Esophagus (tissue), 2 donors: ENCODE data around the gene HES7. TPM values are rescaled to one million over a fixed set of nuclear protein-coding genes. Genes with fewer than 3 reads are reported as not detected.

ENCODE experiments used
- H3K27ac ChIP-seq, 2 donors: one replicate each; pipeline ENCODE4 v1.5.1; 2013; ENCODE audit warnings: low read depth in 2 of 2, mild to moderate bottlenecking in 2 of 2, inconsistent platforms in 1 of 2, low read length in 1 of 2, moderate library complexity in 1 of 2
- H3K27me3 ChIP-seq, 2 donors: one replicate each; pipeline ENCODE4 v1.6.1; 2013; ENCODE audit warnings: low read length in 2 of 2, control low read depth in 1 of 2, mild to moderate bottlenecking in 1 of 2; ENCODE audit not compliant: insufficient read depth in 2 of 2, control insufficient read depth in 1 of 2
- H3K36me3 ChIP-seq, 2 donors: one replicate each; pipeline ENCODE4 v1.6.1; 2013; ENCODE audit warnings: low read length in 1 of 2; ENCODE audit not compliant: control insufficient read depth in 2 of 2, insufficient read depth in 2 of 2
- H3K4me1 ChIP-seq, 2 donors: one replicate each; pipeline ENCODE4 v1.6.1; 2013; ENCODE audit warnings: low read length in 1 of 2; ENCODE audit not compliant: control insufficient read depth in 2 of 2, insufficient read depth in 2 of 2
- H3K4me3 ChIP-seq, 2 donors: one replicate each; pipeline ENCODE4 v1.5.1; 2013; ENCODE audit warnings: low read length in 2 of 2, mild to moderate bottlenecking in 2 of 2, low read depth in 1 of 2, moderate library complexity in 1 of 2
- H3K9me3 ChIP-seq, 2 donors: one replicate each; pipeline ENCODE4 v1.6.1; 2013; ENCODE audit warnings: mild to moderate bottlenecking in 2 of 2, low read depth in 1 of 2, low read length in 1 of 2, moderate library complexity in 1 of 2; ENCODE audit not compliant: control insufficient read depth in 2 of 2, insufficient read depth in 1 of 2
- WGBS, 2 donors: extraction: QIAGEN DNeasy Blood & Tissue Kit; methylation state at CpG; one replicate each; pipeline ENCODE4 v1.1.7; 2013; 5-methylcytosine and 5-hydroxymethylcytosine counted together
- polyA plus RNA-seq, 2 donors: library from polyadenylated mRNA; stranded (reverse); fragments of 200-250 nt; gene quantifications; one replicate each; pipeline ENCODE4 v1.2.3, GENCODE V29; 2013
- donor health status: healthy with polysubstance abuse.
- donor health status: Bipolar disorder and iron deficiency.

The HES7 gene
- polyA plus RNA-seq, 2 donors: 0.15 to 0.24 TPM

DNA sequence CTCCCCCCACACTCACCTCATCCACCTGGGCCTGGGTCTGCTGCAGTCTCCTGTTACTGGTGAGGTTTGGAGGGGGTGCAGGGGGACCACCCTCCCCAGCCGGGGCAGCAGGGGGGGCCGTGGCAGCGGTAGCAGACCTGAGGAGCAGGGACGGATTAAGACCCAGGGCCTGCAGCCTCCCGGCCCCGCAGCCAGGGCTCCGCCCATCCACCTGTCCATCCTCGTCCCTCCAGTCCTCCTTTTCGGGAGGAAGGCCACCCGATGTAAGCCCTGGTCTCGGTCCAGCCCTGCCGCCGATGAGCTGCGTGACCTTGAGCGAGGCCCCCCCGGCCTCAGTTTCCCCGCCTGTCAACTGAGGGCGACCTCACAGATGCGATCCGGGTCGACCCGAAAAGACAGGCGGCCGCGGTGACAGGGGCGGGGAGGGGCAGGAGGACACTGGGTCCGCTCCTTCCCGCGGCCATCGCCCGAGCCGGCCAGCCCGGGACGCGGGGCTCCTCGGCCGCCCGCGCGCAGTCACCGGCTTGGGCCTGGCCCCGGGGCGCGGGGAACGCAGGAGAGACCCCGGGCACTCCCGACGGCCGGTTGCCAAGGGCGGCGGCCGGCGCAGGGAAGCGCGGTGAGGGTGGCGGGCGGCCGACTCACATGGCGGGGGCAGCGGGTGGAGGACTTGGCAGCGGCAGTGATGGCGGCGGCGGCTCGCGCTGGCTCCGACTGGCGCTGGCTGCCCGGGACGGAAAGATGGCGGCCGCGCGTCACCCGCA is 38.5 kb upstream of the HES7 start, which contains the start of gene VAMP2:
TSS of gene VAMP2 (minus strand) at position 716 of the 764 bp plus-strand sequence. CDS start at position 647, 69 bp downstream.
- H3K4me3 ChIP-seq: peak within 1 kb of the TSS; percentile 85 to 92
- 0% methylated on average over 57 to 75 of the region's 75 CpGs for WGBS, 2 donors
- no peaks in the 10 kb centered on the region for H3K9me3 ChIP-seq
- no peaks in the 10 kb centered on the region for H3K27me3 ChIP-seq
- peaks cover 3 to 24% of the 10 kb centered on the region in 2 donors for H3K4me1 ChIP-seq
- H3K27ac ChIP-seq: peak within 1 kb of the TSS; percentile 97 to 98
- H3K36me3 ChIP-seq: peaks cover 0 to 15% of the 10 kb centered on the region in 2 donors

DNA sequence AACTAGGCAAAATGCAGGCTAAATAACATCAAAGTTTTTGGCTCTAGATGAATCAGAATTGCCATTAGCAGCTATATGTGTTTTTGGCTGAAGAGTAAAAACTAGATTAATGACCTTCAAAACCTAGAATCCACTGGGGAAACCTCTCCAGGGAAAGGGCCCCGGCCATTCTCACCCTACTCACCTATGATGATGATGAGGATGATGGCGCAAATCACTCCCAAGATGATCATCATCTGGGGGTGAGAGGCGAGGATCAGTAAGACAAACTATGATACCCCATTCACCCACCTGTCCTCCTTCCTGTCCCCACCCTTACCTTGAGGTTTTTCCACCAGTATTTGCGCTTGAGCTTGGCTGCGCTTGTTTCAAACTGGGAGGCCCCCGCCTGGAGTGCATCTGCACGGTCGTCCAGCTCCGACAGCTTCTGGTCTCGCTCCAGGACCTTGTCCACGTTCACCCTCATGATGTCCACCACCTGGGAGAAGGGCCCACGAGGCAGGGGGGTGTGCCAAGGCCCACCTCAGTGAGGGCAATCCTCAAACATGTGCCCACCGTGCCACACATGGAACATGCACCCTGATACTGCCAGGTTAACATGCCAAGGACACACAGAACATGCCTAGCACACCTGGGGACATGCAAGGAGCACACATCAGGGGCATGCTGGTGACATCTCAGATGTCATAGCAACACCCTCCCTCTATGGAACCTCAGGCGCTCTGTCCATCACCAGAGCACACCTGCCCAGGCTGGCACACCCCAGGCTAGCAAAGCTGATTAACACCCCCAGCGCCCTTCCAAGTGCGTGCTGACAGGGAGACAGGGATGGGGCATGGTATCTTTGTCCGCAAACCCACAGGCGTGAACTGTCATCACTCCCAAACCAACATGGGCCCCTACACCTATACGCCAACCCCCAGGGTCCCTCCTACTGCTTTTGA is 37.7 kb upstream of the HES7 start:
- 37 to 39% methylated on average over 19 of the region's 19 CpGs for WGBS, 2 donors
- H3K27ac ChIP-seq: peak overlapping the region; percentile 97 to 98
- peak overlapping the region; percentile 85 to 92 for H3K4me3 ChIP-seq
- no peaks in the 10 kb centered on the region for H3K9me3 ChIP-seq
- peaks cover 3 to 24% of the 10 kb centered on the region in 2 donors for H3K4me1 ChIP-seq
- H3K36me3 ChIP-seq: peaks cover 0 to 15% of the 10 kb centered on the region in 2 donors
- no peaks in the 10 kb centered on the region for H3K27me3 ChIP-seq

DNA sequence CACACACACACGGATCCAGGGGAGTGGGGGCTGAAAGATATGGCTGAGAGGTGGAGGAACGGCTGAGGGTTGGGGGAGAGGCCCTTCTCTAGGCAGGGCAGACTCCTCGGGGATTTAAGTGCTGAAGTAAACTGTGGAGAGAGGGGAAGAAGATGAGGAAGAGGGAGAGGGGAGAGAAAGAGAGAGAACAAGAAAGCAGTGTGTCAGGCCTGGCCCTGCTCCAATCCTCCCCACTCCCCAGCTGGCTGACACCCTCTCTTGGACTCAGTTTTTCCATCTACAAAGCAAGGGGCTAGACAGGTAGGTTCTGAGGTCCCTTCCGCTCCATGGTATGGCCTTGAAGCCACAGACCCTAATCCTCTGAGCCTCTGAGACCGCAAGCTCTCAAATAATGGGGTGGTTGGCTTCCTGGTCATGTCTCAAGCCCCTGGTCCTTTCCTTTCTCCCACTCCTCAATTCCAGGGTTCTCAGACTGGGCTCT is 36.9 kb upstream of the HES7 start:
- Histone ChIP-seq H3K36me3 (peaks cover 0 to 15% of the 10 kb centered on the region in 2 donors), H3K27ac (peak overlapping the region; percentile 63 to 86), H3K9me3 (no peaks in the 10 kb centered on the region), H3K27me3 (no peaks in the 10 kb centered on the region), H3K4me3 (no peak overlapping the region), H3K4me1 (peaks cover 3 to 24% of the 10 kb centered on the region in 2 donors)
- WGBS, 2 donors: 50 to 51% methylated on average over 5 of the region's 5 CpGs

DNA sequence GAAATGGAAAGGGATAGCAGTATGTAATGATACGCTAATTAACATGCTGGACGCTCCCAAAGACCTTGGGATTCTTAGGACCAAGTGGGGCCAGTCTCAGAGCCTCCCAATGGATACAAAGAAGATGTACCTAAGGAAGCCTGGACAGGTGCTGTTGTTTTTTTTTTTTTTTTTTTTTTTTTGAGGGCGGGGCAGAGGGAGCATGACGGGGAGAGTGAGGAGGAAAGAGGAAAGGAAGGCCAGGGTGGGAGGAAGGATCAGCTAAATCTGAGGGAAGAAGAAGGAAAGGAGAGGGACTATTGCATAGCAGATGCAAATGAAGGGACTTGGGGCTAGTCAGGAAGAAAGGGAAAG is 36.3 kb upstream of the HES7 start:
- H3K4me1 ChIP-seq: peaks cover 3 to 24% of the 10 kb centered on the region in 2 donors
- peak overlapping the region; percentile 33 to 53 for H3K27ac ChIP-seq
- no peak overlapping the region for H3K4me3 ChIP-seq
- WGBS, 2 donors: 71 to 85% methylated on average over 2 to 4 of the region's 4 CpGs
- H3K9me3 ChIP-seq: no peaks in the 10 kb centered on the region
- peaks cover 0 to 15% of the 10 kb centered on the region in 2 donors for H3K36me3 ChIP-seq
- no peaks in the 10 kb centered on the region for H3K27me3 ChIP-seq

DNA sequence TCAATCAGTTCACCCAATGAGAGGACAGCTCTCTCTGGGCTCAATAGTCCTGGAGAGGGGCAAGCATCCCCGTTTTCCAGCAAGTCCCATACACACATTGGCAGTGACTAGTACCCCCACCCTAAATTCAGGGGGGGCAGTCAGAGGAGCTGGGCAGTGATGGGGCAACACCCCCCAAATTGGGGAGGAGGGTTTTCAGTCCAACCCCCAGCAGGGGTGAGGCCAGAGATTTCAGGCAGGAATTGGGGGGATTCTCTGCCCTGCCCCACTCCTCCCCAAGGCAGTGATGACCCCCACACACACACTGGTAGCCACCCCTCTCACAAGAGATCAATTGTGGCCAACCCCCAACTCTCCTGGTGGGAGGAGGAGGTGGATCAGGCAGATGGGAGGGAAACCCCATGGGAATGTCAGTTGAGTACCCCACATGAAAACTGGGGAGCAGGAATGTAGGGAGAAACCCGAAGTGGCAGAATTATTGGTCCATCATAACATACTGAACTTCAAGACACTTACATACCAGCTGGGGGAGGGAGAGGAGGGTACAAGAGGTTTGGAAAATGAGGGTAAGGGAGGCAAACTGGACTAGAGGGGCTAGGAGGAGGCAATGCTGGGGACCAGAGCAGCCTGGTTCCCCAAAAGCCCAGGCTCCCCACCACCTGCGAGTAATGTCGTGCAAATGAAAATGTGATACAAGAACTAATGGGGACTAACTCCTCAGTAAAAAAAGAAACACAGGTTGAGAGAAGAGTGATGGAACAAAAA is 35.7 kb upstream of the HES7 start:
- H3K9me3 ChIP-seq: no peaks in the 10 kb centered on the region
- peak overlapping the region; percentile 53 to 66 for H3K27ac ChIP-seq
- WGBS, 2 donors: 68 to 74% methylated on average over 4 of the region's 4 CpGs
- no peak overlapping the region for H3K4me3 ChIP-seq
- peaks cover 3 to 26% of the 10 kb centered on the region in 2 donors for H3K4me1 ChIP-seq
- peaks cover 0 to 15% of the 10 kb centered on the region in 2 donors for H3K36me3 ChIP-seq
- no peaks in the 10 kb centered on the region for H3K27me3 ChIP-seq

DNA sequence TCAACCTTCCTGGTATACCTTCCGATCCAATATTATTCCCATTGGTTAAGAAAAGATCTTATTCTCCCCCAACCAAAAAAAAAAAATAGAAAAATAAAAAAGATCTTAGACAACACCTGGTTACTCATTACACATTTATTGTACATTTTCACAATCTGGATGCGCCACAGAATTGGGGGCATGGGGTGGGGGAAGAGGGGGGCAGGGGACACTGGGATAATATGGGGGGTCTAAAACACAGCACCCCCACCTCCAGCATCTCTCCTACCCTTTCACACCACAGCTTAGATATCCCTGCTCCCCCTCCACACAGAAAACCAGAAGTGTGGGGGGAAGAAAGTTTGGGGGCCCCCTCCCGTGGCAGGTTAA is 35.1 kb upstream of the HES7 start:
- Histone ChIP-seq H3K4me1 (peaks cover 3 to 27% of the 10 kb centered on the region in 2 donors), H3K9me3 (no peaks in the 10 kb centered on the region), H3K4me3 (no peak overlapping the region), H3K27ac (peak overlapping the region; percentile 66 to 93), H3K36me3 (peaks cover 0 to 15% of the 10 kb centered on the region in 2 donors), H3K27me3 (no peaks in the 10 kb centered on the region)
- WGBS, 2 donors: 60 to 64% methylated on average over 3 of the region's 3 CpGs

DNA sequence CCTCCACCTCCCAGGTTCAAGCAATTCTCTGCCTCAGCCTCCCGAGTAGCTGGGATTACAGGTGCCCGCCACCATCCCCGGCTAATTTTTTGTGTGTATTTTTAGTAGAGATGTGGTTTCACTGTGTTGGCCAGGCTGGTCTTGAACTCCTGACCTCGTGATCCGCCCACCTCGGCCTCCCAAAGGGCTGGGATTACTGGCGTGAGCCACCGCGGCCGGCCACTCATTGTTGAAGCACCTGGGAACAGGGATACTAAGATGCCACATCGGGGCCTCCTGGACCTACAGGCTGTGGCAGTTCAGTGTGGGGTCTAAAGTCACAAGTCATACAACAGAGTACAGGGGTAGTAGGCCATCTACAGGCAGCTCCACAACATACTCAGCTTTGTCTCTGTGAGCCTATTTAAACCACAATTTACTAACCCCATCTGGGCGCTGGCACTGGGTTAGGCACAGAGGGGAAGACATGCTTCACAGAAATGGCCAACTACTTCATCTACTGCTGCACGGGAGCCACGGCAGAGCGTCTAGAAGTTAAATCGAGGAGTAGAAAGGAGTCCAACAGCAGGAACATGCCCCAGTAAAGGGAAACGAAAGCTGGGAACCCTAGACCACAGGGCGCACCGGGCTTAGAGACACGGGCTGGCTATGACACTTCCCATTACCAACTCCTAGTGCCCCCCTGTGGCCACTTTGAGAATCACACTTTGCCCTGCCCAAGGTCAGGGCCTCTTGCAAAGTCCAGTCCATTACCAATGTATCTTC is 34.5 kb upstream of the HES7 start:
- Histone ChIP-seq H3K36me3 (peaks cover 0 to 15% of the 10 kb centered on the region in 2 donors), H3K4me1 (peaks cover 3 to 24% of the 10 kb centered on the region in 2 donors), H3K4me3 (peak overlapping the region in 1 of 2 donors; percentile 10), H3K9me3 (no peaks in the 10 kb centered on the region), H3K27ac (peak overlapping the region; percentile 93 to 96), H3K27me3 (no peaks in the 10 kb centered on the region)
- WGBS, 2 donors: 40 to 45% methylated on average over 20 of the region's 20 CpGs

DNA sequence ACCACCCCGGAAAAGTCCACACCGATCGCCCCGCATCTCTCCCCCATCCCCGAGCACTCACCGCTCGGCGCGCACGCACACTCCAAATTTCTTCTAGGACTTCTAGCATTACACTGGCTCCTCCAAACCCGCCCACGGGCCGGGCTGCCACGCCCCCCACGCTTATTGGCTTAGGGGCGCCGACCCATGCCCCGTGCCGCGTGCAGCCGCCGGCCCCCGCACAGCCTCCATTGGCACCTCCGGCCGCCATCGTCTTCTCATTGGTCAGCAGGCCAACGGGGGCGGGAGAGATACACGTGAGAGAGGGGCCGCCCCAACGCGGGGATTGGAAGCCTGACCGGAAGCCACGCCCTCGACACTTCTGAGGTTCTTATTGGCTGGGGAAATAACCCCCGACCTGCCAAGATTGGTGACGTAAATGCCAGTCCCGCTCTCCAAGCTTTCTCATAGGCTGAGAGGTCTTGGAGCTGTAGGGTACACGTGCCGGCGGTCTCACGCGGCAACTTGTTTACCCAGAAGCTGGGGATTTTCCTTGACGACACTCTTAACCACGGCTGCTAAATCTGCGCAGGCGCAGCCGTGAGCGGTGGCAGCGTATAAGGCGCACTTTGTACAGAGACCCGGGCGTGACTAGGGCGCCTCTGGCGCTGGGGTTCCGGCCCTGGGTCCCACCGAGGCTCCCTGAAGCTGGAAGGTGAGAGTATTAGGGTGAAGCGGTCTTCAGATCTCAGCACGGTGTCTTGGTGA is 32.5 kb upstream of the HES7 start:
- H3K36me3 ChIP-seq: peaks cover 0 to 10% of the 10 kb centered on the region in 2 donors
- WGBS, 2 donors: 0 to 1% methylated on average over 59 of the region's 59 CpGs
- H3K4me1 ChIP-seq: peaks cover 0 to 18% of the 10 kb centered on the region in 2 donors
- no peaks in the 10 kb centered on the region for H3K27me3 ChIP-seq
- peak overlapping the region; percentile 100 for H3K27ac ChIP-seq
- H3K4me3 ChIP-seq: peak overlapping the region; percentile 85 to 87
- no peaks in the 10 kb centered on the region for H3K9me3 ChIP-seq
